DMS79 treated with DMSO at 0.1 percent for 48 hours (cell line): ENCODE data around the gene PPP1R13B.
A peak's percentile ranks its signal among the peaks of the same experiment; 100 is the strongest.

Experiments used
- DNase-seq: peaks from one replicate; lab custom pipeline; 2025; lab: John Stamatoyannopoulos, UW

PPP1R13B gene

DNA sequence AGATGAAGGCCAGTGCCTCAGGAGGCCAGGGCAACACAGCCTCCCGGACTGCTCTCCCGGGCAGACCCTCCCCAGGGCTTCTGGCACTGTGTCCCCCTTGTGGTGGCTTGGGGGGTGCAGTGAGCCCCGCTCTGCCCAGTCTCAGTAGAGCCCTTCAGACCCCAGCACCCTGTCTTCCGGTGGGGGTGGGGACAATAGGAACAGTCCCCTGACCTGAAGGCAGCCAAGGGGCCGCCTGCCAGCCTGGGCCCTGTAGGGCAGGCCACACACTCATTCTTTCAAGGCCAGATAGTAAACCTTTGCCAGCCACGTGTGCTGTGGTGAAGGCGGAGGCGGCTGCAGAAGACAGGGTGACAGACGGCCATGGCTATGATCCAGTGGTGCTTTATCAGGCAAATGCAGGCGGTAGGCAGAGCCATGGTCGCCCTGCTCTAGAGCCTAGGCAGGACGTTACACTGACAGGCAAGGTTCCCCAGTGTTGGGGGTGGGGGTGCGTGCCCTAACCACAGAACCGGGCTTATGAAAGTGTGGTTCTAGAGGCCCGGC, 116.8 kb downstream of the PPP1R13B start:
- DNase-seq = no peak

DNA sequence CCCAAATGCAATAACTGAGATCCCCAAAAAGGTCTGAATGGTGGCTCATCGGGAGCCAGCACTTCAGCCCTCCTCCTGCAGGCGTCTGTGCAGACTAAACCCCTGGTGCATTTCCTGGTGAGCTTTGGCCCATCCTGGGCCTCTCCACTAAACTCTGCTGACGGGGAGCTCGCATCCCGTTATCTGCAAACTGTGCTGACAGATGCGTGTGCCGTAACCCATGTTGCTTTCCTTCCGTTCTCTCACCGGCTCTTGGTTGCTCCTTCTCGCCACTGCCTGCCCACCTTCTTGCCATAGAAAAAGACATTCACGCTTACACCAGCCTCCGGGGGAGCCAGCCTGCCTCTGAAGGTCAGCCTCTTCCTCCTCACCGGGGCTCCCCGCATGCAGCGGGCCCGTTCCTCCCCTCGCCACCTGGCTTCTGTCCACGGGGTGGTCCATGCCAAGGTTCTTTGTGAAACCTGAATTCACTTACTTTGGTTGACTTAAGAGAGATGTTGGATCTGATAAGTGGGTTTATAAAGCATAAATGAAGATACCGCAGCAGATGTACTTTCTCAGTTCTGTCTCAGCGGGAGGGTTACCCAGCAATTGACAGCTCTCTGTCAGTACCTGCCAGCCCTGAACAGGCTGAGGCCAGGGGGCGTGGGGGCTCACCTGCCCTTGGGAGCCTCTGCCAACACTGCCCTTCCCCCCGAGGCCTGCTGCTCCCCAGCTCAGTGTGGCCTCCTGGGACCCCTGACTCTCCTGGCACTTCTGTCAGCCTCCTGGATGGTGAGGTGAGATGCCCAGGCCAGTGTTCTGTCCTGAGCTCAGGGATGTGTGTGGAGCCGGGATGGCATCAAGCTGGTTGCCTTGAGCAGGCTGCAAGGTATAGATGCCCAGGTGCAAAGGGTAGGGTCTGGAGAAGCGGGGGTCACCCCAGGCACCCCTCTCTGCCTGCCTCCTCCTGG, 117.6 kb downstream of the PPP1R13B start:
- DNase-seq = no peak

DNA sequence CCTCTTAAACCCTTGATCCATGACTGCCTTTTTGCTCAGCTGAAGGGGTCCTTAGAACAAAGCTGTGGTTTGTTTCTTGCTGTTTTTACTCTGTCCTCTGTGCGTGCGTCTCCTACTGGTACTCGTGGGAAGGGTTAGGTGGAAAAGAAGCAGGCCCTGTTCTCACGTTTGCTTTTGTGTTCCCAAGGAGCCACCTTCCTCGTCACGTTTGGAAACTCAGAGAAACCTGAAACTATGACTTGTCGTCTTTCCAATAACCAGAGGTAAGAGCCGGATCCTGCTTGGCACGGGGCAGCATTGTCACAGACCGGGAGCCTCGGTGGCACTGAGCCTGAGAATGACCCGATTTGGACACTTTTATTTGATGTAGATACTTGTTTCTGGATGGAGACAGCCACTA, 118.7 kb downstream of the PPP1R13B start:
- peak; percentile 77 for DNase-seq

DNA sequence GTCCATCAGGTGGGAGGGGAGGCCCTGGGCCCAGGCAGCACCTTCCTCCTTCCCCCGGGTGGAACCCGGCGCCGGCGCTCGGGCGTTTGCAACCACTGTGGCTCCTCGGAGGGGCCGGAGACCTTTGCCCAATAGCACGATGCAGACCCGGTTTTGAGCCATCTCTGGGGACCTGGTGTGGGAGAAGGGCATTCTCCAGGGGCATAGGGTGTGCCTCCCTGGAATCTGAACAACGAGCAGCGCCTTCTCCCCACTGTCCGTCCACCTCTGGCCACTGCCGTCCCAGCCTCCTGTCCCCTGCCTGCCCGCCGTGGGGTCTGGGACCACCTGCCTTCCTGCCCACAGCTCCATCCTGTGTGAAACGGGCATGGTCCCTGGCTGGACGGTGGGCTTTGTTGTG, 119.2 kb downstream of the PPP1R13B start:
- no peak for DNase-seq

DNA sequence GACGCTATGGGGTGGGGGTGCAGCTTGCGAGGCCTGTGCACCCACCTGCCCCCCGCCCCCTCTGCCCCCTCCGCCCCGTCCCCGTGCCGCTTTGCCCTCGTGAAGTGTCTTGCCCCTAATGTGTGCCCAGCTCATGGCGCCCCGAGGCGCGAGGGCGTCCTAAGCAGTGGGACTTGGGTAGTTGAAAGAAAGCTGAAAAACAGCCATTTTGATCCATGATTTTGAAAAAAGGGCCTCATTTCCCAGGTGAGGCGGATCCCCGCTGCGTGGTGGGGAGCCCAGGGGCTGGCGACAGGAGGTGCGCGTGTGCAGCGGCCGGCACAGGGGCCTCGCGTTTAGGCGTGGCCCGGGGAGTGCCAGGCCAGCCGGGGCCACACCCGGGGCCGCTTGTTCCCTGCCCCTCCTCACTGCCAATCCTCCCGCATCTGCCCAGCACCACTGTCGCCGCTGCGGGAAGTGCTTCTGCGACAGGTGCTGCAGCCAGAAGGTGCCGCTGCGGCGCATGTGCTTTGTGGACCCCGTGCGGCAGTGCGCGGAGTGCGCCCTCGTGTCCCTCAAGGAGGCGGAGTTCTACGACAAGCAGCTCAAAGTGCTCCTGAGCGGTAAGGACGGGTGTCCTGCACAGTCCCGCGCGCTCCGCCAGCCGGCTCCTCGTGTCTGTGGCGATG, 119.9 kb downstream of the PPP1R13B start:
- DNase-seq = no peak

DNA sequence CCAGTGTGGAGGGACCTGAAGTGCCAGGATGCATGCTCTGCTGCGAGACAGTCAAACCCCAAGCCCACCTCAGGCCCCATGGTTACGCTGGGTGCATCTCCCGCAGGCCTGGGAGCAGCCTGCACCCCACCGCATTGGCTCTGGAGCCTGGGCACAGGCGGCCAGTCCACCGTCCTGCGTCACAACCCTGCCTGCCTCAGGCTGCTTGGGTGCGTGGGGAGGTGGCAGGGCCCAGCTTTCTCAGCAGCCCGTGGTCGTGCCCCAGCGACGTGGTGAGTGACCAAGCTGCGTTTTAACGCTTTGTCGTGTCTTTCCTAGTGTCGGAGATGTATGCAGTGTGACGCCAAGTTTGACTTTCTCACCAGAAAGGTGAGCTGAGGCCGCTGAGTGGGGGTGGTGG, 120.9 kb downstream of the PPP1R13B start:
- DNase-seq = no peak

DNA sequence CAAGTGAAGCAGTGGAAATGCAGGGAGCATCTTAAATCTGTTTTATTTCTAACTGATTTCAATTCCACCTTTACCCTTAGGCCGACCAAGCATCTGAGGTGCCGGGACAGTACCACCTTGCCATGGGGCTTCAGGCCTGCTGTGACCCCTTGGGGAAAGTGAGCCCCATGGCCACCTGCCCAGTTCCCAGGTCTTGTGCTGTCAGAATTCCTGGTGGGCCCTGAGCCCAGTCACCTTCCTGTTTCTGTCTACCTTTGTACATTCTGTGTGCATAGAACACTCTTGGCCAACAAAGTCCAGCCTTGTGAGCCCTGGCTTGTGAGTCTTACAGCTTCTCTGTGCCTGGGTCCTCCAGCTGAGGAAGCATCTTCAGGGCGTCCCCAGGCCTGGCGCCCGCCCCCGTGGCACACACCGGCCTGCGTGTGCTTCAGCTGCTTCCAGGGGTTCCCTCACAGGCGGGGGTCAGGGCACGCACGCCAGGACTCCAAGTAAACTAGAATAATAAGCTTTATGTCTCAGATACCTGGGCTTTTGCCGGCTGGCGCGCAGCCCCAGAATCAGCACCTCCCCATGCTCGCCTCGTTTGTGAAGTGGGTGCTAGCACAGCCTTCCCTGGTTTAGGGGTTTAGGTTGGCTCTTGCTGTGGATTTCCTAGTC, 121.5 kb downstream of the PPP1R13B start:
- no peak for DNase-seq

DNA sequence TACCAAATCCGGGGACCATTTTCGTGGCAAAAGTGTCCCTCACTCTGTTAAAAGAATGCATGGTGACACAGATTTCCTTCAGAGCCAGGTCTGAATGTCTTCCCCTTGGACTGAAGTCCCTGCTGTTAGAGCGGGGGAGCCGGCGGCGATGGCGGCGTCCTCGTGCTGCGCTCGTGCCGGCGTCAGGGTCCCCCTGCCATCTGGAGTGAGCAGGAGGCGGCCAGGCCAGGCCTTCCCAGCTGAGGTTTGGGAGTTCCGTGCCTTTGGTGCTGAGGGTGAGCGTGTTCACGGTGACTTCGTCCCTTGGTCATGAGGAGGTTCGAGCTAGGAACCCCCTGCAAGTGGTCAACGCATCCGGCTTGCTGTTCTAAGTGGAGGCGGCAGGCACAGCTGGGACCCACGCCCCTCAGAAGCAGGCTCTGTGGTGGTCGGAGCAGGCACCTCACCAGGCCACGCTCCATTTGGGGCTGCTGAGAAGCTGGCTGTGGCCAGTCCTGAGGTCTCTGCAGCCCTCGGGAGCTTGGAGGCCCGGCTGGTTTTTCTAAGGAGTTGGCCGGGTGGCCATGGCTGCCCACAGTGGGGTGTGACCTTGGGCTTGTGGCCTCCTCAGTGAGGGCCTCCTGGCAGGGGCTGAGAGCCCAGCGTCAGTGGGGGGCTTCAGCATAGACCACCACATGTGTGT, 122.2 kb downstream of the PPP1R13B start:
- DNase-seq = no peak

DNA sequence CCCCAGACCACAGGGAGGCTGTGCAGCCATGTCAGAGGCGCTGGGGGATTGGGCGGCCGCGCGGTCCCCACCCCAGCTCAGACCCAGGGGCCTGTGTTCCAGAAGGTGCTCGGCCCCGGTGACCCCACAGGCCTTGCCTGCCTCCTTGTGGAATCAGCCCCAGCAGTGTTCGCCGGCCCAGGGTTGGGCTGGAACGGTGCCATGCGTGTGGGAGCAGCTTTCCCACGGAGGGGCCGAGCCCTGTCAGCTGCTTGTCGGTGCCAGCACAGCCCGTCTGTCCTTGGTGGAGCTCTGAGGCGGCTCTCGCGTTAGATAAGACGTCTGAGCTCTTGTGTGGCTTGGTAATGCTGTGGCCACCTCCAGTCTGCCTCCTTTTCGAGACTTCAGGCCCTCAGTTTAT, 123.3 kb downstream of the PPP1R13B start:
- no peak for DNase-seq

DNA sequence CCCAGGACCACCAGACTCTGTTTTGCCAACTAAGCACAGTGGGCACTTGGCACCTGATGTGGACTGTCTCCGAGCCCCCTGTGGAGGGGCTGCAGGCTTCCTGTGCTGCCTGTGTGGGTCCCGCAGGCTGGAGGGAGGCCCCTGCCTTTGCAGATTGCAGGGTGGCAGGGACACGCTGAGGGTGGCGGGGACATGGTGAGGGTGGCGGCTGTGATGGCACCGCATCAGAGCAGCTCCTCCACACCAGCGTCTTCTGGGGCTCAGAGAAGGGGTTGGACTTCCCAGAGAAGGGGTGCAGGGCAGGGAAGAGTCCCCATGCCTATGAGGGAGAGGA, 123.7 kb downstream of the PPP1R13B start:
- no peak for DNase-seq

DNA sequence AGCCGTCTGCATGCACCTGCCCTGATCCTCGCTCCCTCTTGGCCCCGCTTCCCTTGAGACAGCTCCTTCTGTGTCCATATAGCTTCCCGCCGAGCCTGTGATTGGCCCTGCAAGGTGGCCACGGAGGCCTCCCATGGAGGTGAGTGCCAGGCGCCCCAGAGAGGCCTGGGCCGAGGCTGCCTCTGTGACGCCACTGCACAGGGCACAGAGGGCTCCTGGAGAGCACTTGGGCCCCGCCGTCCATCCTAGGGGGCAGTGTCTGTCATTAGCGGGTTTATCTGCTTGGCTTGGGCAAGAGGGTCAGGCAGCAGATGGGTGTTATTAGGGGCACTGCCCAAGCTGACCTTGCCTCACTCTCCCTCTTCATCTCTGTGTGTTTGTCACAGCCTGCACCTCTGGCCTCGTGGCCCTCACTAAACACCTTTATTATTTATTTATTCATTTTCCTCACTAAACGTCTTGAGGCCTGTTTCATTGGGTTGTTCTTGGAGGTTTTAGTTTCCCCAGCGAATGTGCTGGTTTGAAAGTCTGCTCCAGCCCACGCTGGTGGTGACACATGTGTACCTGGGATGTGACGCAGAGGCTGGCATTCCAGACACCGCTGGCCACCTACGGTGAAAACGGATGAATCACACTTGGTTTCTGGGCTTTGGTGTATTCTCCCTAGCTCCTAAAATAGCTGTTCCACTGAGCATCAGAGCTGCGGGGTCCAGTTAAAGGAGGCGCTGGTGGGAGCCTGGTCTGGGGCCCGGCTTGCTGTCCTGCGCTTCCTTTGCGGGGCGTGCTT, 125.8 kb downstream of the PPP1R13B start:
- DNase-seq = no peak

DNA sequence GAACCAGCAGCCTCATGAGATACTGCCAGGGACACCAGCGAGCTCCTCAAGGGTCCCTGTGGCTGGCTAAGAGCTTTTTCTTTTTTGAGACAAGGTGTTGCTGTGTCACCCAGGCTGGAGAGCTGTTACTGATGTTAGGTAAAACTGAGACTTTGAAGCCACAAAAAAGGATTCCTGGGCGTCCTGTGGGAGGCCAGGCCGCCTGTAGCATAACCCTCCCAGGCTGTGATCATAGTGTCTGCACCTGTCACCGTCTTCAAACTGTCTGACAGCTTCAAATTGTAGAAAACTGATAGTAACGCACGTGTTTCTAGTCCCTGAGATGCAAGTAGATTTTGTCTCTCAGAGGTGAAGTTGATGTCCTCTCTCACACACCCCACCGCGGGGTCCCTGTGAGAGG, 127.6 kb downstream of the PPP1R13B start:
- DNase-seq = no peak

DNA sequence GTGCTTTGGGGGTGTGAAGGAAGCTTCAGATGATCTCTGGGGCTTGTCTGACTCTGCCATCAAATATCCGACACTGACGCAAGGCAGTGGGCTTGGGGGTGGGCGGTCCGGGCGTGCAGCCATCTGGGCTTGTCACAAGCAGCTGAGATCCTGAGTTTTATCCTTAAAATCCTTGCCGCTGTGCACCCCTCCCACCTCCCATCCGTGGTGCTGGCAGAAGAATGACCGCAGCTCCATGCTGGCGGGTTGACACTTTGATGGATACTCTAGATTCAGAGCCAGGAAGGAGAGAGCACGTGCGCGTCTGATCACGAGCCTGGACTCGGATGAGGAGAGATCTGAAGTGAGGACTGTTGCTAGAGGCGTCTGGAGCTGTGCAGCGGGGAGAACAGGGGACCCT, 128.8 kb downstream of the PPP1R13B start:
- DNase-seq = no peak

DNA sequence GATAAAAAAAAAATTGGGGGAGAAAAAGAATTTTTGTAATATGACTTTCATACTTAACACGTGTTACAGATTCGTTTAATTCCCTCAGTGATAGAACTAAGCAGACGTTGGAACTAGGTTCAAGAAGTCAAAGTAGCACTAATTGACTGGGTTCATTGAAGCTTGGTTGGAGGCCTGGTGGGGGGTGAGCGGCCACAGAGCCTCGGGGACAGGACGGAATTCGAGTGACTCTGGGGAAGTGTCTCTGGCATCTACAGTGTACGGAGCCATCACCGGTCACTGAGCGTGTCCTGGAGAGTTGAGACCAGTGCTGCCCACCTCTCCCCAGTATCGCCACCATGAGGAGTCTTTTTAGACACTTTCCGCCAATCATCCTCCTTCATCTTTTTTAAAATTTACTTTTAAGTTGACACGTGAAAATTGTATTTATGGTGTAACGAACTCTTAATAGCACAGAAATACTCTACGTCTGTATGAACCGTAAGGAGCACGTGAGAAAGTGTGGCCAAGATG, 130.4 kb downstream of the PPP1R13B start:
- no peak for DNase-seq

DNA sequence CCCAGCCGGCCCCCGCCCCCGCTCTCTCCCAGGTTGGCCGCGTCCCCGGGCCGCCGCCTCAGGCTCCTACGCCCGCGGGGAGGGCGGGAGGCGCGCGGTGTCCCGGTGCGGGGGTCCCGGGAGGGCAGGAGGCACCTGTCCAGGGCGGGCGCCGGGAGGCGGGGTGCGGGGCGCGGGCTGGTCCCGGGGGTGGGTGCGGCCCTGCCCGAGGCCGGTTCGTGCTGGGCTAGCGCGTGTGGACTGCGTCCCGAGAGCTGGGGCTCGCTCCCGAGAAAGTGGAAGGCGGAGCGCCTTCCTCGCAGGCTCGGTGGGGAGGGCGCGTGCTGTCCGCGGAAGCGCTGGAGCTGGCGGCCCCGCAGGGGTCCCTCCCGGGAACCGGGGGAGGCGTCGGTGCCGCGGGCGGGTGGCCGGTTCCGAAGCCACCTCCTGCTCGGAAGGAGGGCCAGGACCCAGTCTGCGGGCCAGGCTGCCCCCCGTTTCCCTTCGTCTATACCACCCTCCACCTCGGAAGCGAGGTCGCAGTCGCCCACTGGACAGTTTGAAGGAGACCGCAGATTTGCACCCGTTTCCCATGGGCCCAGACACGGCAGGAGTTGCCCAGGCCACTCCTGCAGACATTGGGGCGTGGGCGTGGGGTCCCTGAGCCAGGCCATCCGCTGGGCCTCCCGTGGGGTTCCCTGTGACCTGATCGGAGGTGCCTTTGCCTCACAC, 131.1 kb downstream of the PPP1R13B start:
- DNase-seq = no peak

DNA sequence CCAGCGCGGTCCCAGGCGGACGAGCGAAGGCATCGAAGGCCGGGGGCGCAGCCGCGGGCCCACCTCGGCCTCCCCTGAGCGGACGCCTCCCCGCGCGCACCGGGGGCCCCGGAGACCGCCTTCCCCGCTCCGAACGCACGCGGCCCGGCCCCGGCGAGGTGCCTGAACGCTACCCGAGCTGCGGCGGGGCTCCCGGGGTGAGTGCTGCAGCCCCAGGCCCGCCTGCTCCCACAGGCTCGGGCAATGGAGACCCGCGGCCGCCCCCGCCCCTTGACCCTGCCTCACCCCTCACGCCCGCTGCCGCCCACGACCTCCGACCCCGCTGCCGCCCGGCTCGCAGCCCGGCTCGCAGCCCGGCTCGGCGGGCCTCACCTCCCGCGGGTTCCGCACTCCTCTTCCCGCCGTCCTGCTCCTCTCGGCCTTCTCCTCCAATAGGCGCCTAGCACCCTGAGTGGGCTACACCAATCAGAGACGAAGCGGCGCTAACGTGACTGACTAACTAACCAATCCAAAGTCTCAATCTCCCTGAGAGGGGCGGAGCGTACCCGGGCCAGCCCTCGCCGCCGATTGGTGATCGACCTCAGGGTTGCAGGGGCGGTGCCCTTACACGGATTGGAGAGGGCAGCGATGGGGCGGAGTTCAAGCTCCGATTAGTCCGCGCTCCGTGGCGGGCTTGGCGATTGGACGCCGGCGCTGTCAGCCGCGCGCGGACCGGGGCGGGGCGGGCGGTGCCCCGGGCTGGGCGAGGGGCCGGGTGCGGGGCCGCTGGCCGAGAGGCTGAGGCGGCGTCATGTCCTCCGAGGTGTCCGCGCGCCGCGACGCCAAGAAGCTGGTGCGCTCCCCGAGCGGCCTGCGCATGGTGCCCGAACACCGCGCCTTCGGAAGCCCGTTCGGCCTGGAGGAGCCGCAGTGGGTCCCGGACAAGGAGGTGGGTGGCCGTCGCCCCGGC, 132.0 kb downstream of the PPP1R13B start, which contains the start of the genes XRCC3 and ZFYVE21:
Gene XRCC3, minus strand, starts transcription at position 400 of the 949 bp plus-strand sequence. CDS start 4,364 bp downstream, outside the sequence.
Gene ZFYVE21, plus strand, starts transcription at position 759 of the 949 bp plus-strand sequence. Its CDS starts 32 bp downstream, at position 791.
- peak; percentile 100 for DNase-seq

DNA sequence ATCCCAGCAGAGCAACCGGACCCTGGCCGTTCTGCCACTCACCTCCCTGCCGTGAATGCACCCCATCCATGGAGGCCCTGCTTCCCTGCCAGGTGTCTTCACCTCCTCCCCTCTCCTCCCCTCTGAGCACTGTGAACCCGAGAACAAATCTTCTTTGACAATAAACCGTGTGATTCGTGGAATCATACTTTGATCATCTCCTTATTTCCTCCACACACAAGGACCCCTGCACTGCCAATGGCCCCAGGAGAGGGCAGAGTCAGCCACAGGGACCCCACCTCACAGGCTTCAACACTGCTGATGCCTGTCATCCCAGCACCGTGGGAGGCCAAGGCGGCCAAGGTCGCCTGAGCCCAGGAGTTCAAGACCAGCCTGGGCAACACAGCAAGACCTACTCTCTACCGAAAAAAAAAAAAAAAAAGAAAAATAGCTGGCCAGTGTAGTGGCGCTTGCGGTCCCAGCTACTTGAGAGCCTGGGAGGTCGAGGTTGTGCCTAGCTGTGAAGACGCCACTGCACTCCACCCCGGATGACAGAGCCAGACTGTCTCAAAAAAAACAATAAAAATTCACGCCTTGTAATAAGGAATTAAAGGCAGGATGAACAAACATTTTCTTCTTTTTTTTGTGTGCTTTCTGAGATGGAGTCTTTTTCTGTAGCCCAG, 133.2 kb downstream of the PPP1R13B start:
- no peak for DNase-seq

DNA sequence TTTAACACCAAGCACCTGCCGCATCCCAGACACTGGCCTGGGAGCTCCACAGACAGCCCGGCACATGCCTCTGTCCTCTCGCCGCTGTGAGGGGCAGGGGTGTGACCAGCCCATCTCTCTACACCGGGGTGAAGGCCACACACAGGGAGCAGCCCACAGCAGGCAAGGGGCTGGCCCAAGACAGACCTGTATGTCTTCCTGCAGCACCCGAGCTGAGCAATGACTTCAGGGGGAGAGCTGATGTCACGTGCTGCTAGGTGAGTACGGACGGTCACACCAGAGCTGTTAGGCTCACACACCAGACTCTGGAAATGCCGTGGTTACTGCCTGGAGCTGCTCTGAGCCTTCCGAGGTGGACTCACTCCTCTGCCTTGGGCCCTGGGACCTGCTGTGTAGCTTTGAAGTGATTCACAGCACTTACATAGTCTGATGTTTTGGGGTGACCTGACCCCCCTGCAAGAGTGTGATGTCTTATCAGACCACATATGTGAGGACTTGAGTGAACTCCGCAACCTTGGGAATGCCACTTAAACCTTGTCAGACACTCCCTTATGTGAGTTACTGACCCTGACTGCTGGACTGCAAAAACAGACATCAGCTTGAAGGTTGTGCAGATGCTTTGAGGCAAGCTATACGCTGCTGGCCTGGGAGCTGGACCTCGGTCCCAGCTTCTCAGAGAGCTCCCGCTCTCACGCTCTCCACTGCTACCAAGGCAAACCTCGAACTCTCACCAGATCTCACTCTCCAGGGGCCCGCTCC, 133.9 kb downstream of the PPP1R13B start:
- no peak for DNase-seq
